ENCODE measurements around the gene ARHGAP26.

GRCh38 chr5:143055596-143056338 is 285.6 kb downstream of the ARHGAP26 start:
- no peak for TF ChIP-seq SIN3A (IDR thresholded peaks at IDR 0.05; ENCODE audit: borderline replicate concordance, insufficient read depth, low read length)
- TF ChIP-seq TAF1 (IDR thresholded peaks at IDR 0.05; ENCODE audit: borderline replicate concordance, insufficient read depth, low read length), result no peak
- TF ChIP-seq POLR2AphosphoS5 (IDR thresholded peaks at IDR 0.05; ENCODE audit: low read depth, low read length), result no peak
- TF ChIP-seq REST (IDR thresholded peaks at IDR 0.05; ENCODE audit: insufficient read depth in 1 of 2, low read depth in 2 of 2, low read length in 2 of 2), result no peak

All from PFSK-1 (cell line).